Stimulated activated CD8-positive, alpha-beta memory T cell treated with anti-CD3 and anti-CD28 coated beads, Interleukin-12 subunit alpha, Interleukin-12 subunit beta, amount 100 ng/mL, for 24 hours (primary cell): Measurements from ENCODE around the gene SORL1.
A peak's percentile ranks its signal among the peaks of the same experiment; 100 is the strongest.

Experiments used
- DNase-seq: peaks from one replicate; pipeline ENCODE4 v3.0.0-alpha.2; 2020; ENCODE audit errors: extremely low read depth

The SORL1 gene

DNA sequence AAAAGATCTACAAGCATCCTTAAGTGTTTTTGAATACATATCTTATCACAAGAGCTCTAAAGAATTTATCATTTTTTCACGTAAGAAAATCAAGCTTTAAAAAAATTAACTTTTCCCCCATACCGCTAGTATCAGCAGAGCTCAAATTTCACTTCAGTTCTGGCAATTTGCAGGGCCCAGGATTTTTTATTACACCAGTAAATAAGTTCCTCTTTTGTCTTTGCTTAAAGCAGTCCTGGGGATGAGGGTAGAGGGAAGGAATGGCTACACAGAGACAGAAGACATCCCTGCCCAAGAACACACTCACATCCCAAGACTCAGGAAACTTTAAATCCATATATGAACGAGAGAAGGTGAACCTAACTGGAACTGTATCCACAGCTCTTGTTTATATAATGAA lies 22.6 kb upstream of the SORL1 start:
- DNase-seq = no peak

DNA sequence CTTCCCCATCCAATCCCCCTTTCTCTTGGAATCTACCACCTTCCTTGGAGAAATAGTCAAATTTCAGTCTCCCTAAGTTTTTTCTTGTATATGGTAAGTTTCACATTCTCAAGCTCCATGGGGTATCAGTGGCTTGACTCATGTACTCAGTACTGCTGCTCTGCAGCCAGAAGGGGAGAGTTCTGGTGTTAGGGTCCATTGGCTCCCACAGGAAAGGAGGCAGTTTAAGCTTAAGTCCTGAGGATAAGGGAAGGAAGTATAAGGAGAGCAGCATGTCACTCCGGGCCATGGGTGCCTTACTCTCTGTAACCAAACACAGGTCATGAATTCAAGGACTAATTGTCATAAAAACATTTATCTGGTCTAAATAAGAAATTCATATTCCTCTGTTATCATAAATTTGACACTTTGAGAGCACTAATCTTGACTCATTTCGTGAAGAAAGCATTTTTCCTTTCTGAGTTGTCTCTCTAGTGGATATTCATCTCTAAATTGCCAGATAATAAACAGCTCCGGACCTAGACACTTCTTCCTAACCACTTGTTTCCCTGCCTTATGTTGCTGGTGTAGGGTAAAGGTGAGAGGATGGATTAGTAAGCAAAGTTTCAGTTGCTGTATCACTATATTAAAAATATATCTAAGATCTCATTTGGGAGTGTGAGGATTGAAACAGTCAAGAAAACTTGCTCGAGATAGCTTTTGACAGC lies 20.1 kb upstream of the SORL1 start:
- no peak for DNase-seq

GRCh38 chr11:121435132-121435531 lies 17.0 kb upstream of the SORL1 start:
- DNase-seq = no peak

GRCh38 chr11:121435551-121436511 lies 16.3 kb upstream of the SORL1 start:
- no peak for DNase-seq

- DNase-seq = no peak
Observed at GRCh38 chr11:121437018-121437685, 15.0 kb upstream of the SORL1 start.

GRCh38 chr11:121437686-121438078 lies 14.4 kb upstream of the SORL1 start:
- DNase-seq = no peak

GRCh38 chr11:121439337-121439736 lies 12.8 kb upstream of the SORL1 start:
- DNase-seq = no peak

GRCh38 chr11:121439759-121440158 lies 12.4 kb upstream of the SORL1 start:
- DNase-seq = no peak

DNA sequence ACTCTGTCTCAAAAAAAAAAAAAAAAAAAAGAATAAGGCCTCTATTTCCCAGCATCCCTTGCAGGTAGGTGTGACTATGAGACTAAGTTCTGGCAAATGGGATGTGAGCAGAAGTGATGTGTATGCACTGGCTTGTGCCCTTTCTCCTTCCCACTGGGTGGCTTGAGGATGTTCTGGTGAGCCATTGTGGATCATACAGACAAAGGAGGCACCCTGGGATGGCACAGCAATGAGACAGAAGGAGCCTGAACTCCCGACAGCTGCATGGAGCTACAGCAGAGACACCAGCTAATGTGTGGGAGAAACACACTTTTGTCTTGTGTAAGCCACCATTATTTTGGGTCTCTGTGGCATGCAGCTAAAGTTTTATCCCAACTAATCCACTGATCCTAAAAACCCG lies 10.6 kb upstream of the SORL1 start:
- no peak for DNase-seq

- DNase-seq = no peak
Observed at GRCh38 chr11:121443688-121444275, 8.3 kb upstream of the SORL1 start.

DNA sequence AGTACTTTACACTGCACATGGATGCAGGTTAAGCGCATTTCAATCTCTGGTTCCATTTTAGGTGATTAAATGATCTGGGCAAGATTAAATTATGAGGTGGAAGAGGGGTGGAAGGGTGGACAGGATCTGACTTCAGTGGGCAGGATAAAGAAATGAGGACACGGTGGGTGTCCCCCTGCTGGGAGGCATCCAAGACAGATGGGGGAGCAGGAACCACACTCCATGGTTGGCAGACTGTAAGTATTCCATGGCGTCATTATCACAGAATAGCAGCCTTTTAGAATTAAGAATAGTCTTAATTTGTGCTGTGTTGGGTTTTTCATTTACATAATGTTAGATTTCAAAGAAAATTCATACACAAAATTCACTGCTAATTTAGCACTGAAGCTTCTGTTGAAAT lies 7.6 kb upstream of the SORL1 start:
- no peak for DNase-seq

- DNase-seq = no peak
Observed at GRCh38 chr11:121445071-121445768, 6.9 kb upstream of the SORL1 start.

GRCh38 chr11:121446752-121447156 lies 5.4 kb upstream of the SORL1 start:
- no peak for DNase-seq

GRCh38 chr11:121448011-121448410 lies 4.1 kb upstream of the SORL1 start:
- DNase-seq = no peak

- no peak for DNase-seq
Observed at GRCh38 chr11:121448431-121448941, 3.6 kb upstream of the SORL1 start.

- no peak for DNase-seq
Observed at GRCh38 chr11:121449123-121449522, 3.0 kb upstream of the SORL1 start.

GRCh38 chr11:121449626-121450025 lies 2.5 kb upstream of the SORL1 start:
- DNase-seq = no peak

- DNase-seq = no peak
Observed at GRCh38 chr11:121450401-121450800, 1.7 kb upstream of the SORL1 start.

DNA sequence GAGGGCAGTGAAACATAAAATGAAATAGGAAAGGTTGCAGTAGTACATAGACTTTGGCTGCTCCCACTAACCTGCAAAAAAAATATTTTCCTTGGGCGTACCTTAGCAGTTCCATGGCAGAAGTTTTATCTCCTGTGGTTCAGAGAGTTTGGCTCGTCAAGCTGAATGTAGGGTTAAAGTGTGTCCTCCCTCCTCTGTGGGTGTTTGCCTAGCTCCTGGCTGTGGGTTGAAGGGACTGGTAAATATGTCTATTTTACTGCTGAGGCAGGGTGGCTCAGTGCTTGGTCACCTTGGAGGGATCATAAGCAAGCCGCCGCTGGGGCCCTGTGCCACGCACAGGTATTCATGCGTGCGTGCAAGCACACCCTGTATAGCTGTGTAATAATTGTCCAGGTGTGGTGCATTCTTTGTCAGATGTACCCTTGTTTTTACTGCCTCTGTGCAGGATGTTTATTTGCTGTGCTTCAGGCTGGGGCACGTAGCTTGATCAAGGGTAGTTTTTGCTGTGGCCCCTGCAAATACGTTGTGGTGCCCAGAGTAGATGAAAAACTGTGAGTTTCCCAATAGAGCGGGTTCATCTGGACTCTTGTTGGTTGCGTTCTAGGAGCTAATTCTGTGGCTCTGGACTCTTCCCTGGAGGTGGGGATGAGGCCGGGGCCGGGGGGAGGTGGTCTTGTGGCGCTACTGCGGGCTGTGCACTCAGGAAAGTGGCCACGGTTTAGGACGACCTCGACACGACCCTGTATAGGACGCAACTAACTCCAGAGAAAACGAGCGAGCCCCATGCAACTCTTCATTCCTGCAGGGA lies 732 bp upstream of the SORL1 start:
- no peak for DNase-seq

DNA sequence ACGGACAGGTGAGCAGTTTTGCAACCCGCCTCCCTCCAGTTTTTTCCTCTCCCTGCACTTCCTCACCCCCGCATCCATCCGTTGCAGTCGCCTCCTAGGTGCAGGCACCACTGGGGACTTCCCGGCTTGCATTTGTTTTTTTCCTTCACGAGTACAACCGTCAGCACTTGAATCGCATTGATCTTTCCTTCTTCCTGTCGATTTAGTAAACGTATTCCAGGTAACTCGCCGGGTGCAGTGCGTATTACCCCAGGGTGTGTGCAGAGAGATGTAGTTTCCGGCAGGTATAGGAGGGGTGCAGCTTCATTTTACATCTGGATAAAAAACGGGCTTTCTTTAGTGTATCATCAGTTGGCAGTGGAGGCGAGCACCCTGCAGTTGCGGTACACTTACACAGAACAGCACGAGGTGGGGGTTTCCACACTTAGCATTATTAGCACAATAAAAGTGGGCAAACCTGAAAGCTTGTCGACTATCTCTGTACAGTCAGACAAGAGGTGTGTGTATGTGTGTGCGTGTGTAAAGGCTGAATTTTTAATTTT lies 566 bp downstream of the SORL1 start, which contains the start of gene SORL1-AS1:
Gene SORL1-AS1 (minus strand): TSS at position 359 of the 542 bp plus-strand sequence.
- DNase-seq = peak; percentile 38
